Stimulated activated CD4-positive, alpha-beta T cell treated with anti-CD3 and anti-CD28 coated beads, TNF-alpha, amount 100 ng/mL, for 4 hours (primary cell): ENCODE data around the gene POC1A.
"Not testable (repeated sequence)": the region's sequence is repeated elsewhere in the genome, so short reads cannot be mapped to it uniquely, and the experiment has no call there.

Source experiments
- DNase-seq, 3 experiments: peaks; one replicate each; pipeline ENCODE4 v3.0.0-alpha.2; 2020; ENCODE audit warnings: low read depth in 3 of 3

The POC1A gene

DNA sequence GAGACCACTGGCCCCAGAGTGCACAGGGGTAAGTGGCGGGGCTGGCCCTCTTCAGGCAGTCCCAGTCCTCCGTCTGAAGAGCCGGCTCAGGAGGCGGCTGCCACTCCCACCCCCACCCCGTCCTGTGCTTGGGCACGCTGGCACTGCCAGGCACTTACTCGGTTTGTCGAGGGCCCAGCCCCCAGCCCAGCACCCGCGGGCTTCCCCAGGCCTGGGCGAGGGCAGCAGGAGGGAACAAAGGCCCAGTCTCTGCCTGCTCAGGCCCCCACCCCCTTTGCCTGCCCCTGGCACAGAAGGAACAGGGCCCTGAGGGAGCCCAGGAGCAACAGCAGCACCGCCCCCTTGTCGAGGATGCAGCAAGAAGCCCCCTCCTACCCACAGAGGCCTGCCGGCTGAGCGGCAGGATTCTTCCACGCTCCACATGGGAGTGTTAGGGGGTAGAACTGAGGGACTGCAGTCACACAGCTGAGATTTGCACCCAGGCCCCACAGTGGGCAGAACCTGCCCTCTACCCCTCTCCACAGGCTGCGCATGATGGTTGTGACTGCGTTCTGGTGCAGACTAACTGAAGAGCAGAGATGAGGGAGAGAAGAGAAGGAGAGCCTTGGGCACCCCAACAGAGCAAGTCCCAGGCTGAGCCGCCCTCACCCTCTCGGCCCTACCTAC, 106.8 kb downstream of the POC1A start:
- DNase-seq, result no peak

DNA sequence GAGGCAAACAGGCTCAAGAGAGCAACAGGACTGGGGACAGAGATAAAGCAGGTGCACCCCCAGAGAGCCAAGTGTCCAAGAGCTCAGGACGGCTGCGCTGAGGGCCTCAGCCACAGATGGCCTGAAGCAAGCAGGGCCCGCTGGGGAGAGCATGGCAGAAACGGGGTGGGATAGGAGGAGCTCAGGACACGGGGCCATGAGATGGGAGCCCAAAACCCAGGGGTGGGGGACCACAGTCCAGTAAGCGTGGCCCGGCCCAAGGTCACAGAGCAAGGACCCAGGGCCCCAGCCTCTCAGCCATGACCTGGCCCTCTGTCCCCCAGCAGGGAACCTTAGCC, 107.4 kb downstream of the POC1A start:
- DNase-seq, result no peak

DNA sequence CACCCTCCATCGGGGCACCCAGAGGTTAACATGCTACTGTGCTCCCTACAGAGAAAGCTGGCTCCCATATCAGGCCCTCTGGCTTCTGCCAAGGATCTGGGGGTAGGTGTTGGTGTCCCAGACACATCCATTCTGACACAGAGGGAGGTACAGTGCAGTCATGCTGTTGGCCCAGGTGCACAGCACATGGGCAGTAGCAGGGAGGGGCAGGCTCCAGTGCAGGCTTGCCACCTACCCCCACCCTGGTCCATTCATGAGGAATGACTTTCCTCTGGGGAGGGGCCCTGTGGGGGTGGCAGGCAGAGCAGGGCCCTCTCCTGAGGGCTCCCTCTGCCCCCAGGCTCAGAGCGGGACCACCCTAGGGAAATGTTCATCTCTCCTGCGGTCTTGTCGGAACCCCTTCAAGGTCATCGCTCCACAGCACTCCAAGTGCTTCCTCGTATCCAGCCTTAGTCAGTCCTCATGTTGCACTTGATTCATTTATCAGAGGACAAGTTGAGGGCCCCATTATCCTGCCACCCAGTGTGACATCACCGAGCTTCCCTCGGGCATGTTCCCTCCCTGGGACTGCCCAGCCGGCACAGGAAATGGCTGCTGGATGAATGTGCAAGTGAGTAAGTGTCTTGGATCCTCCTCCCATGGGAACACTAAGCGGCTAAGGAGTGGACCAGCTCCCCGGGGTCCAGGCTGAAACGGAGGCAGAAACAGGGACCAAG, 107.9 kb downstream of the POC1A start:
- DNase-seq, result no peak

DNA sequence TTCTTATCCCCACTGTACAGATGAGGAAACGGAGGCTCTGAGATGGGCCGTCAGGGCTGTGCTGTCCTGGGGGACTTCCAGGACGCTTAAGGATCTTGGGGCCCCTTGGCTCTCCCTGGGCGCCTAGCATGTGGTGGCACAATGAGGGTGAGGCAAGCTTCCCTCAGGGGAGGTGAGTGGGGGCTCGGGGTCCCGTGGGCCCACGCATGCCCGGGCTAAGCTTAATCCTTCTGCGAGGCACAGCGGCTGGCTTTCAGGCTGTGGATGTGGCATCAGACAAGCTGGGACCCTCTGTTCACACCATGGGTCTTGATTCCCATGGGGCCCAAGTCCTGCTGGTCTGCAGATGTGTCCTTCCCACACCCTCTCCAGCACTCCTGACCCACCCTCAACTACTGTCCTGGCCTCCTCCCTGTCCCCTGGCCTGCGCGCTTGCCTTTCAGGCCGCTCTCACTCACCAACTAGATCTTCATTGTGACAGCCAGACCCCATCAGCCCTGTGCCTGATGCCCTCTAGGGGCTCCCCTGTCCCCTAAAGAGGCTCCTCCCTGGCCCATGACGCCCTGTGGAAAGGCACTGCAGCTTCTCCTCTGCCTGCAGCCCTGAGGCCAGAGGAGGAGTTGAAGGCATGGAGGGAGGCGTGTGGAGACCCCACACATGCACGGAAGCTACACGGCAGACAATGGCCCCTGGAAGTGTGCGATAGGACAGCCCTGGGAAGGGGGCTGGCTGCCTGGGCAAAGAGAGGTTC, 109.2 kb downstream of the POC1A start:
- no peak for DNase-seq

DNA sequence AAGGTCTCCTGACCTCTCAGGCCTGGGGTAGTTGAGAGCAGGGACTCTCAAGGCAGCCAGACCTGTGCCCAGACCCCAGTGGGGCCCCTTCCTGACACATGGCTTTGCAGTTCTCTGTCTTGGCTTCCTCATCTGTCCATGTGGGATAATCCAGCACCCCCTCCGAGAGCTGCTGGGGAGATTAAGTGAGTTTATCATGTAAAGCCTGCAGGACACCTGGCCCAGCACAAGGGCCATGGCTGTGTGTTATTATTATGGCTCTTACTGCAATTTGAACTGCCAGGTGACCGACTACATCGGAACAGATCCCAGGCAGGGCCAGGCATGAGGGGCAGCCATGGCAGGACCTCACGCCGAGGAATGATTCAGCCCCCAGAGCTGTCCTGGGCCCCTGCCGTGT, 110.5 kb downstream of the POC1A start:
- no peak for DNase-seq

DNA sequence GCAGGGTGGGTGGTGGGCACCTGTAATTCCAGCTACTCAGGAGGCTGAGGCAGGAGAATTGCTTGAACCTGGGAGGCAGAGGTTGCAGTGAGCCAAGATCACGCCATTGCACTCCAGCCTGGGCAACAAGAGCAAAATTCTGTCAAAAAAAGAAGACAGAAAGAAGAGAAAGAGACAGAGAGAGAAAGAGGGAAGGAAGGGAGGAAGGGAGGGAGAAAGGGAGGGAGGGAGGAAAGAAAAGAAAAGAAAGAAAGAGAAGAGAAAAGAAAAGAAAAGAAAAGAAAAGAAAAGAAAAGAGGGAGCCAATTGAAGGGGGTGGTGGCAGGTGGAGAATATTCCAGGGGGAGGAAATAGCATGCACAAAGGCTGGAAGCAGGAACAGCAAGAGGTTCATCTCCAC, 111.2 kb downstream of the POC1A start:
- not testable (repeated sequence) for DNase-seq

DNA sequence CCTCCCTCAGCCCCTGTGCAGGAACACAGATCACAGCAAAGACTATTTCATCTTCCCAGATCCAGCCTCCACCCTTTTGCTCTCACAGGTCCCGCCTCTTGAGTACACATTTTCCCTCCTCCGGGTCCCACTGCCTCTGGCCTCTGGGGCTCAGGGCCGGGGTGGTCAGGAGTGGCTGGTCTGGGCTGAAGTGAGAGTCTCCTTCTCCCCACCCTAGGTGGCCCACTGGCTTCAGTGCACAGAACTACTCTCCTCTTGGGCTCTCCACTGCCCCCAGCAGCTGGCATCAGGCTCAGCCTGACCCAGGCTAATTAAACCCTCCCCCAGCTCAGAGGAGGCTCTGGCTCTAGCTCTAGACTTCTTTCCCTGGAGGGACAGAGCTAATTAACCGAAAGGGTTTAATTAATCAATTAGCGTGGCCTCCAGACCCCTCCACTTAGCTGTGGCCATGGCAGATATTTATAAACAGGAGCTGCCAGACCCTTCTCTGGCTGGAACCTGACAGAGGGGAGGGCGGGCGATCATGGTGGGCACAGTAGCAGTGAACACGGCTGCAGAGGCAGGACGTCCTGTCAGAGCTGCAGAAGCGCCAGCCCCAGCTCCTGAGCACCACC, 113.0 kb downstream of the POC1A start:
- no peak for DNase-seq

DNA sequence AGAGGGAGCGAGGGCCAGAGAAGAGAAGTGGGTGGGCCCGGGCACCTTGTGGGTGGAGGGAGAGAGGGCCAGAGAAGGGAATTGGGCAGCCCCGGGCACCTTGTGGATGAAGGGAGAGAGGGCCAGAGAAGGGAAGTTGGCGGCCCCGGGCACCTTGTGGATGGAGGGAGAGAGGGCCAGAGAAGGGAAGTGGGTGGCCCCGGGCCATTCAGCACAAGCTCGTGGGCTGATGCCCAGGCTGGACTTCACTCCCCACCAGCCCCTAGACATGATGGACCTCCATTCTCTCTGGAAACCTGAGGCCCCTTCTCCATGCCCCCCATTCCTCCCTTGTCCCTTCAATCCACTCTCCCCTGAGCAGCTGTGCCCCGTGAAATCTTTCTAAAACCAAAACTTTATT, 113.6 kb downstream of the POC1A start:
- DNase-seq, result no peak

DNA sequence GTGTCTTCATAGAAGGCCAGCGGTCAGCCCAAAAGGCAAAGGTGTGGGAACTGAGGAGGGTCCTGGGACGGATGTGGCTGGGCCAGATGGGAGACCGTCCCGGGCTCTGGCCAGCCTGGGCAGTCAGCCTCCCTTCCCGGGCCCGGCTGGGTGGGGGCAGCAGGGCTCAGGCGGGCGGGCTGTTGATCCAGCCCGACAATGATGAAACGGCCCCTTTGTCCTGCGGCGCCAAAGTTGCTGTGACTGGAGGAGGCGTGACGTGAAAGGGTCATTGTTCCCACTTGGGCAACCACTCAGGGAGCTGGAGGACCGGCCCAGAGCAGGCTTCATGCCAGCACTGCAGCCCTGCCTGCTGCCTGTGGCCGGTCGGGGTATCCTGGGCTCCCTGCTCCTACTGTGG, 114.4 kb downstream of the POC1A start:
- DNase-seq, result no peak

DNA sequence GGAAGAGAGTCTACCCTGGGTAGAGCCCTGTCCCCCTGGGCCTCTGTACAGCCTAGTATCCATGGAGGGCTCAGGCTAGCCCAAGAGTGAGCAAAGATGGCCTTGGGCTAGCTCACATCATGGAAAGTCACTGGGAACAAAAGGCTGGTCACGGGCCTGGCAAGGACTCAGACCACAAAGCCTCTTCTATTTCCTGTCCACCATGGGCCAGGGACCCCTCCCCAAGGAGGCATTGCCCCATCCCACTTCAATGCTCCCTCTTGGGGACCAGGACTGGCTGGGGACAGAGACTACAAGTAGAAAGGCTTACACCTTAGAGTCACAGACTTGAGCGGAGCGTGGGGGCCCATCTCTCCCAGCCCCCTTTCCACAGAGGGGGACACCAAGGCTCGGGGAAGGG, 114.8 kb downstream of the POC1A start:
- no peak for DNase-seq

DNA sequence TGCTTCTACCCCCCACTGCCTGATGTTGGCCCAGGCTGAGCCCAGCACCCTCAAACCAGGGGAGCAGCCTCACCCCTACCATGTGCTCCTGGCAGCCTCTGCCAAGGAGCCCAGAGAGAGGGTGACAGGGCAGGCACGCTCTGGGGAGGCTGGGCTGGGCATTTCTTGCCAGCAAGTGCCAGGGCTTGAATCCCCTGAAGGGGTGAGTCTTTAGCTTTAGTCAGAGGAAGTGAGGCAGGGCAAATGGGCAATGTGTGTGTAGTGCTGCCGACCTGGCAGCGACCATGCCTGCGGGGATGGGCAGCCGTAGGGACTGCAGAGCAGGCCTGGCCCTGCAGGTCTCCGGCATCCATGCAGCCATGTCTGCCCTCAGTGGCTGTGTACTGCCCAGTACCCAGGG, 116.0 kb downstream of the POC1A start:
- DNase-seq, result no peak

DNA sequence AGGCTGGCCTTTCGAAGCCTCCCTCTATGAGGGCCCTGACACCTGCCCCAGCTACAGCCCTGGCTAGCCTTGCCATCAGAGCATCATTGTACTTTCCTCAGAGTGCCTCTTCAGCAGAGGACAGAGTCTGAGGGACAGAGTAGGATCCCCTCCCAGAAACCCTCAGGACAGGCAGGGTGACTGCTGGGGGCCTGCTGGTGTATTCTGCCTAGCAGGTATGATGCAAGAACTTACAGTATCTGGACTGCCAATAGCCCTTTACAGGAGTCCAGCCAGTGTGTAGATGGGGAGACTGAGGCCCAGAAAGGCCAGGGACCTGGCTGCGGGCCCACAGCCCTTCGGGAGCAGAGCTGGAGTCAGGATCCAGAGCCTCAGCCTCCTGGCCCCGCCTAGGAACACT, 116.9 kb downstream of the POC1A start:
- DNase-seq, result no peak

DNA sequence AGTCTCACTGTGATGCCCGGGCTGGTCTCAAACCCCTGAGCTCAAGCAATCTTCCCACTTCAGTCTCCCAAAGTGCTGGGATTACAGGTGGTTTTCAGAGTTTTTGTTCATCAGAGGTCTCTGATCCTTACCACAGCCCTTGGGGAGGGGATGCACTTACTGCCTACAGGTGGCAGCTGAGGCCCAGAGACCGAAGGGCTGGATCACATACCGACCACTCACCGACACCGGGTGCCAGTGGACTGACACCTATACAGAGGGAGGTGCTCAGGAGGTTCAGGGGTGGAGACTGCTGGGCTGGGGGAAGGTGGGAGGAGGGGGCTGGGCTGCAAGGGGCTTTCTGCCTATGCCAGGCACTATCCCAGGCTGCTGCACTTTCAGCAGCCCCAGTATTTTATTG, 117.4 kb downstream of the POC1A start:
- no peak for DNase-seq

DNA sequence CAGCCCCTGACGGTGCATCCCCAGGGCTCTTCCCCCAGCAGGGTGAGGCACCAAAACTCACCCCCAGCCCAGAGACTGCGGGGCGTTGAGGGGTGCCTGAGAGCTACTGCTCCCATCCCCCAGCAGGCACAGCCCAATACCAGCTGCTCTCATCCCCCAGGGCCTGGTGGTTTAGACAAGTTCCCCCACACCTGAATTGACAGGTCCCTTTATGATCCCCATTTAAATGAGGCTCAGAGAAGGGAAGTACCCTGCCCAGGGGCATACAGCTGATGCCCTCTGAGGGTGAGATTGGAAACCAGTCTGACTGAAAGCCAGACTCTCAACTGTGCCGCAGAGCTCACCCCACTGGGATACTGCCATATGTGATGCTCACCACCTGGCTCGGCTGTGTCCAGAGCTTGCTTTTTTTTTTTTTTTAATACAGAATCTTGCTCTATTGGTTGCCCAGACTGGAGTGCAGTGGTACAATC, 118.0 kb downstream of the POC1A start:
- no peak for DNase-seq

DNA sequence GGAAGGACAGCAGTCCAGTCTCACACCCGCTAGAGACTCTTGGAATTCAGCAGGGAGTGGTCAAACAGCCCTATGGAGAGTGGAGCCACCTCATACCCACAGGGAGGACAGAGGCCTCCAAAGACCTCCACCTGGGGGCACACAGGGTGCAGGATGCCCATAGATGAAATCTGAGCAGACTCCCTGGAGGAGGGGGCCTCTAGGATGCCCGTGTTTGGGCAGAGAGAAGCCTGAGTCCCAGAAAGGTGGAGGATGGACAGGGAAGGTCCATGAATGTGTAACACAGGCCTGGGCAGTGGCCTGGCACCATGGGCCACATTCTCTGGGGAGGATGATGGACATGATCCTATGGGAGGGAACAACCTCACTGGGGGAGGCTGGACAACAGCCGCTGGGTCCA, 119.6 kb downstream of the POC1A start:
- DNase-seq, result no peak

DNA sequence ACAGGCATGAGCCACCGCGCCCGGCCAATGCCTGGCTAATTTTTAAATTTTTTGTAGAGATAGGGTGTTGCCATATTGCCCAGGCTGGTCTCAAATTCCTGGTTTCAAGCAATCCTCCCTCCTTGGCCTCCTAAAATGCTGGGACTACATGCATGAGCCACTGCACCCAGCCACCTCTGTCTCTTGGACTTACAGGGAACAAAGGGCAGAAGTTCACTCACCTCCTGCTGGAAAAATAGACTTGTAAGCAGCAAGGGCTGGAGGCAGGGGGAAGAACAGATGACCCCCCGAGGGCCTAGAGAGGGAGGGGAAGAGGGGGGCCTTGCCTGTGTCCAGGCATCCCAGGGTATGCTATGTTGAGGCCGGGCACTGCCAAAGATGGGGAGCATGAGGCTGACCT, 120.0 kb downstream of the POC1A start:
- DNase-seq, result no peak

DNA sequence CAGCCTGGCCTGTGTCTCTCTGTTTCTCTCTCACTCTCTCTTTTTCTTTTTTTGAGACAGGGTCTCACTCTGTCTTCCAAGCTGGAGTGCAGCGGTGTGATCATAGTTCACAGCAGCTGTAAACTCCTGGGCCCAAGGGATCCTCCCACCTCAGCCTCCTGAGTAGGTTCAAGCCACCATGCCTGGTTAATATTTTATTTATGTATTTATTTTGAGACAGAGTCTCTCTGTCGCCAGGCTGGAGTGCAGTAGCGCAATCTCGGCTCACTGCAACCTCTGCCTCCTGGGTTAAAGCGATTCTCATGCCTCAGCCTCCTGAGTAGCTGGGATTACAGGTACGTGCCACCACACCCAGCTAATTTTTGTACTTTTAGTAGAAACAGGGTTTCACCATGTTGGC, 120.5 kb downstream of the POC1A start:
- not testable (repeated sequence) for DNase-seq

DNA sequence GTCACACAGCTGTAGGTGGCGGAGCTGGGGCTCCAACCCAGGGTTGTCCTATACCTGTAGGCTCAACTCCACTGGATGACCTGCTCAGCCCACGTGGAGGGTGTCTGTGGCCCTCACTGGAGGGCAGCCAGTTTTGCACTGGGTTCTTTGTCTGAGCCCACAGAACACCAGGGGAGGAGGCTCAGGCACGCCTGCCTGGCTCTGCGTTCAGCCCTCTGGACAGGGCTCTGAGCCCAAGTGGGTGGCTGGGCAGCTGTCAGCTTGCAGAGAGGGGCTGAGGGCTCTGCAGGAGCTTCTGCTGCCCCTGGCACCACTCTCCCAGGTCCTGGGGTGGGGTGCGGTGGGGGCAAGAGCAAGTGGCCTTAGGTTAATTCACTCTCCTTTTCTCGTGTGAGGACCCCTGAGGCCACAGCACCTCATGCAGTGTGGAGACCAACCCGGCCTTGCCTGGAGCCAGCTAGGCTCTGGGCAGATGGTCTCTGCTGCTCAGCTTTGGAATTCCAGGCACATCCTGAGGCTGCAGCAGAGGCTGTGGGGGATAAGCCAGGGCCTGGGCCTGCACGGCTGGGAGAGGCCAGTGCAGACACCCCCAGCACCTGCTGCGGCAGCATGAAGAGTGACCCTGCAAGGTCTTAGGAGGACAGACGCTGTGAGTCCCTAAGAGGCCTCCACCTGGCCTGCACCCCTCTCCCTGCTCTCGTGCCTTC, 121.4 kb downstream of the POC1A start:
- DNase-seq, result no peak

DNA sequence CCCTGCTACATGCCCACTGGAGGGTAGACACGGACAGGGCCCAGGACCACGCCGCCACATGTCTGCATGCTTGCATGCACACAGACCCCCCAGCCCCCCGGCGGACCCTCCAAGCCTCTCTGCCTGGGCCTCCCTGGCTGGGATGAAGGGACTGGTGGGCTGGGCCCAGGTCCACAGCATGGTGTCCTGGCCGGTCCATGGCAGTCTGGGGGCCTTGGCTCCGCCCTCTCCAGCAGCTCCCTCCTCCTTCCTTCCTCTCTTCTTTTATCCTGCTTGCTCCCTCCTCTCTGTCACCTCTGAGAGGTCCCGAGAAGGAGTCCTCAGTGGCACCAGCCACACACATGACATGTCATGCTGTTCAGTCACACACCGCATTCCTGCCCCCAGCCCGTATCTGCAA, 122.3 kb downstream of the POC1A start:
- no peak for DNase-seq

DNA sequence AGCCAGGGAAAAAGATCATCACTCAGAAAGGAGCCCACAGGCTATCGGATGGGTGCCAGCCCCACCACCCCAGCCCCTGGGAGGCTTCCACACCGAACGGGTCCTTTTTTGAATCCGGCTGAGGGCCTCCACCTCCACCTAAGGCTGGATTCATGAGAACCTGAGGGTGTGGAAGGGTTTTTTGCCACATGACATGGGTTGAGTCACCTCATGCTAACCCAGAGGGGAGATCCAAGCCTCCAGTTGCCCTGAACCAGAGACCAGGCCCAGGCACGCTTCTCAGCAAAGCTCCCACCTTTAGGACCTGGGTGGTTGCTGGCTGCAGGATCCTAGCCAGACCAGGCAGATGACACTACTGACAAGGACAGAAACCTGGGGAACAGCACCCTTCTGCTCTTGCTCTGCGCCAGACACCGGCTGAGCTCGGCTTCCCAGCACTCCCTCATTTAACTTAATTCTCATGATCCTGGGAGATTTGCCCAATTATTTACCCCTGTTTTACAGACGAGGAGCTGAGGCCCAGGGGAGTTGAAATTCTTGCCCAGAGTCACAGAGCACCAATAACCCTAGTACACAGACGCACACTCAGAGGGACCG, 123.4 kb downstream of the POC1A start:
- DNase-seq, result no peak

DNA sequence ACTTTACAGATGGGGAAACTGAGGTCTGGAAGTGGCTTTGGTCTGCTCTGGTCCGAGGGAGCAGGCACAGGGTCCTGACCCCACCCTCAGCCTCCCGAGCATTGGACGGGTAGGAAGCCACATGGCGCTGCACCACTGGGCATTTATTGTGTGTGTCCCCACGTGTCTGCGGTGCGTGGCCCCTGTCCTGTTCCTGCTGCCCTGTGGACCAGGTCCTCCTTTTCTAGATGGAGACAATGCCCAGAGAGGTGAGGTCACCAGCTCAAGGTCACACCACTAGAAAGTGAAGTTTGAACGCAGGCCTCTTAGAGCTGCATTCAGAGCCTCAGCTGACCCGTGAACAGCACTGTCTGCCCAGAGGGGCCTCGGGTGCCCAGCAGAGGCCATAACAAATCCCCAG, 124.7 kb downstream of the POC1A start:
- no peak for DNase-seq

DNA sequence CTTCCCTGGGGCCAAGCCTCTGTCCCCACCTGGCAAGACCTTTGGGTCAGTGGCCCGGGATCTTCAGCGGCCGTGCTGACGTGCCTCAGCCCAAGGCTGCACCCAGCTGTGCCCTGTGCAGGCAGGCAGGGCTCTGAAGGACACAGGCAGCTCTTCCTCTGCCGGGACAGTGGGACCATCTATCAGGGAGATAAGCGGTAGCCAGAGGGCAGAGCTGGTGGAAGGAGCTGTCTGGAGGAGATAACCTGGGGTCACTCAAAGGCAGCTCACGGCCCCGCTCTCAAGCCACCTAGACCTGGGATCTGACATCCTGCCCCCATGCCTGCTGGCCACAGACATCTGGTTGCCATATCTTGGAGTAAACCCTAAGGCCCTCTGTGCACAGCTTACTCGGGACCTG, 125.2 kb downstream of the POC1A start:
- DNase-seq, result no peak
